ENCODE results near the gene PCGF5. TPM values are rescaled to one million over a fixed set of nuclear protein-coding genes. Genes with fewer than 3 reads are reported as not detected.

PCGF5 gene
- total and polyA plus RNA-seq, 4 donors: 18.9 to 55.5 (median 32.2) TPM

DNA sequence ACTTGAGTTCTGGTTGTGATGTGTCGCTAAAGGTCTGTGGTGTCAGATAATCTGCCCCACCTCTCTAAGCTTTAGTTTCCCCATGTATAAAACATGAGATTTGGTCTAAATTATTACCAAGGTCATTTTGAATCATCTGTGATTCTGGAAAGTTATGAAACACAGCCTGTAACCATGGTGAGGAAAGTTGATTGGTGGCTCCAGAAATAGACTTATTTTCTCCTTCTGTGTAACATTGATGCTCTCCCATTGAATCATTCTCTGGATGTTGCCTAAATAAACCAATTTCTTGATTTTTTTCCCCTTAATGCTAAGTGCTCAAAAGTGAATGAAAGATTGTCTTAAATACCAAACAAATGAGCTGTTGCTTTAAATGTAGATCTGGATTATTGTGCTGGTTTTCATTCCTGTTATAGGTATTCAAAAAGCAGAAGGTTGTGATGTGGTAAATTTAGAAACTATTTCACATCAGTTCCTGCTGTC lies 30.0 kb upstream of the PCGF5 start:
- no peak overlapping the region for H3K4me3 ChIP-seq (ENCODE audit: low read depth in 1 of 3, low read length in 3 of 3)
- TF ChIP-seq HNF4G (IDR thresholded peaks at IDR 0.05) (no peak), YY1 (IDR thresholded peaks at IDR 0.05) (no peak), NR2F2 (IDR thresholded peaks at IDR 0.05) (no peak), RAD21 (IDR thresholded peaks at IDR 0.05) (no peak), TAF1 (conservative IDR thresholded peaks at IDR 0.05) (no peak), RXRA (IDR thresholded peaks at IDR 0.05) (no peak), ATF3 (IDR thresholded peaks at IDR 0.05) (no peak), HNF4A (conservative IDR thresholded peaks at IDR 0.05) (no peak), EGR1 (IDR thresholded peaks at IDR 0.05; ENCODE audit: low read depth in 2 of 2) (no peak), FOXA1 (IDR thresholded peaks at IDR 0.05) (no peak)
- TF ChIP-seq, protein P1, sequence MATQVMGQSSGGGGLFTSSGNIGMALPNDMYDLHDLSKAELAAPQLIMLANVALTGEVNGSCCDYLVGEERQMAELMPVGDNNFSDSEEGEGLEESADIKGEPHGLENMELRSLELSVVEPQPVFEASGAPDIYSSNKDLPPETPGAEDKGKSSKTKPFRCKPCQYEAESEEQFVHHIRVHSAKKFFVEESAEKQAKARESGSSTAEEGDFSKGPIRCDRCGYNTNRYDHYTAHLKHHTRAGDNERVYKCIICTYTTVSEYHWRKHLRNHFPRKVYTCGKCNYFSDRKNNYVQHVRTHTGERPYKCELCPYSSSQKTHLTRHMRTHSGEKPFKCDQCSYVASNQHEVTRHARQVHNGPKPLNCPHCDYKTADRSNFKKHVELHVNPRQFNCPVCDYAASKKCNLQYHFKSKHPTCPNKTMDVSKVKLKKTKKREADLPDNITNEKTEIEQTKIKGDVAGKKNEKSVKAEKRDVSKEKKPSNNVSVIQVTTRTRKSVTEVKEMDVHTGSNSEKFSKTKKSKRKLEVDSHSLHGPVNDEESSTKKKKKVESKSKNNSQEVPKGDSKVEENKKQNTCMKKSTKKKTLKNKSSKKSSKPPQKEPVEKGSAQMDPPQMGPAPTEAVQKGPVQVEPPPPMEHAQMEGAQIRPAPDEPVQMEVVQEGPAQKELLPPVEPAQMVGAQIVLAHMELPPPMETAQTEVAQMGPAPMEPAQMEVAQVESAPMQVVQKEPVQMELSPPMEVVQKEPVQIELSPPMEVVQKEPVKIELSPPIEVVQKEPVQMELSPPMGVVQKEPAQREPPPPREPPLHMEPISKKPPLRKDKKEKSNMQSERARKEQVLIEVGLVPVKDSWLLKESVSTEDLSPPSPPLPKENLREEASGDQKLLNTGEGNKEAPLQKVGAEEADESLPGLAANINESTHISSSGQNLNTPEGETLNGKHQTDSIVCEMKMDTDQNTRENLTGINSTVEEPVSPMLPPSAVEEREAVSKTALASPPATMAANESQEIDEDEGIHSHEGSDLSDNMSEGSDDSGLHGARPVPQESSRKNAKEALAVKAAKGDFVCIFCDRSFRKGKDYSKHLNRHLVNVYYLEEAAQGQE (IDR thresholded peaks at IDR 0.05): no peak
- TF ChIP-seq, protein P2, sequence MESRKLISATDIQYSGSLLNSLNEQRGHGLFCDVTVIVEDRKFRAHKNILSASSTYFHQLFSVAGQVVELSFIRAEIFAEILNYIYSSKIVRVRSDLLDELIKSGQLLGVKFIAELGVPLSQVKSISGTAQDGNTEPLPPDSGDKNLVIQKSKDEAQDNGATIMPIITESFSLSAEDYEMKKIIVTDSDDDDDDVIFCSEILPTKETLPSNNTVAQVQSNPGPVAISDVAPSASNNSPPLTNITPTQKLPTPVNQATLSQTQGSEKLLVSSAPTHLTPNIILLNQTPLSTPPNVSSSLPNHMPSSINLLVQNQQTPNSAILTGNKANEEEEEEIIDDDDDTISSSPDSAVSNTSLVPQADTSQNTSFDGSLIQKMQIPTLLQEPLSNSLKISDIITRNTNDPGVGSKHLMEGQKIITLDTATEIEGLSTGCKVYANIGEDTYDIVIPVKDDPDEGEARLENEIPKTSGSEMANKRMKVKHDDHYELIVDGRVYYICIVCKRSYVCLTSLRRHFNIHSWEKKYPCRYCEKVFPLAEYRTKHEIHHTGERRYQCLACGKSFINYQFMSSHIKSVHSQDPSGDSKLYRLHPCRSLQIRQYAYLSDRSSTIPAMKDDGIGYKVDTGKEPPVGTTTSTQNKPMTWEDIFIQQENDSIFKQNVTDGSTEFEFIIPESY (IDR thresholded peaks at IDR 0.05): no peak
- TF ChIP-seq, protein P3, sequence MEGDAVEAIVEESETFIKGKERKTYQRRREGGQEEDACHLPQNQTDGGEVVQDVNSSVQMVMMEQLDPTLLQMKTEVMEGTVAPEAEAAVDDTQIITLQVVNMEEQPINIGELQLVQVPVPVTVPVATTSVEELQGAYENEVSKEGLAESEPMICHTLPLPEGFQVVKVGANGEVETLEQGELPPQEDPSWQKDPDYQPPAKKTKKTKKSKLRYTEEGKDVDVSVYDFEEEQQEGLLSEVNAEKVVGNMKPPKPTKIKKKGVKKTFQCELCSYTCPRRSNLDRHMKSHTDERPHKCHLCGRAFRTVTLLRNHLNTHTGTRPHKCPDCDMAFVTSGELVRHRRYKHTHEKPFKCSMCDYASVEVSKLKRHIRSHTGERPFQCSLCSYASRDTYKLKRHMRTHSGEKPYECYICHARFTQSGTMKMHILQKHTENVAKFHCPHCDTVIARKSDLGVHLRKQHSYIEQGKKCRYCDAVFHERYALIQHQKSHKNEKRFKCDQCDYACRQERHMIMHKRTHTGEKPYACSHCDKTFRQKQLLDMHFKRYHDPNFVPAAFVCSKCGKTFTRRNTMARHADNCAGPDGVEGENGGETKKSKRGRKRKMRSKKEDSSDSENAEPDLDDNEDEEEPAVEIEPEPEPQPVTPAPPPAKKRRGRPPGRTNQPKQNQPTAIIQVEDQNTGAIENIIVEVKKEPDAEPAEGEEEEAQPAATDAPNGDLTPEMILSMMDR (IDR thresholded peaks at IDR 0.05; ENCODE audit: low read depth, low read length, missing input control): no peak
- TF ChIP-seq, protein P4, sequence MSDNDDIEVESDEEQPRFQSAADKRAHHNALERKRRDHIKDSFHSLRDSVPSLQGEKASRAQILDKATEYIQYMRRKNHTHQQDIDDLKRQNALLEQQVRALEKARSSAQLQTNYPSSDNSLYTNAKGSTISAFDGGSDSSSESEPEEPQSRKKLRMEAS (IDR thresholded peaks at IDR 0.05): no peak
- no peak overlapping the region for H3K9ac ChIP-seq (ENCODE audit: low read depth in 1 of 2, low read length in 2 of 2)
- DNase-seq (ENCODE audit: low spot score): no peak
- H3K27me3 ChIP-seq (ENCODE audit: control insufficient read depth in 4 of 4, insufficient read depth in 4 of 4, low read length in 3 of 4): no peaks in the 10 kb centered on the region
- no peak overlapping the region for H3K27ac ChIP-seq (ENCODE audit: low read depth in 1 of 2, low read length in 2 of 2)
- no peaks in the 10 kb centered on the region for H3K9me3 ChIP-seq (ENCODE audit: control insufficient read depth in 4 of 4, low read length in 3 of 4)
- 96% methylated on average over 1 of the region's 1 CpG for WGBS
- H3K36me3 ChIP-seq (ENCODE audit: control insufficient read depth in 4 of 4, insufficient read depth in 3 of 4, low read depth in 1 of 4, low read length in 3 of 4): no peaks in the 10 kb centered on the region
- H3K4me1 ChIP-seq (ENCODE audit: control insufficient read depth in 4 of 4, insufficient read depth in 4 of 4, low read length in 3 of 4): peaks cover 0 to 10% (median 2%) of the 10 kb centered on the region in 4 donors

DNA sequence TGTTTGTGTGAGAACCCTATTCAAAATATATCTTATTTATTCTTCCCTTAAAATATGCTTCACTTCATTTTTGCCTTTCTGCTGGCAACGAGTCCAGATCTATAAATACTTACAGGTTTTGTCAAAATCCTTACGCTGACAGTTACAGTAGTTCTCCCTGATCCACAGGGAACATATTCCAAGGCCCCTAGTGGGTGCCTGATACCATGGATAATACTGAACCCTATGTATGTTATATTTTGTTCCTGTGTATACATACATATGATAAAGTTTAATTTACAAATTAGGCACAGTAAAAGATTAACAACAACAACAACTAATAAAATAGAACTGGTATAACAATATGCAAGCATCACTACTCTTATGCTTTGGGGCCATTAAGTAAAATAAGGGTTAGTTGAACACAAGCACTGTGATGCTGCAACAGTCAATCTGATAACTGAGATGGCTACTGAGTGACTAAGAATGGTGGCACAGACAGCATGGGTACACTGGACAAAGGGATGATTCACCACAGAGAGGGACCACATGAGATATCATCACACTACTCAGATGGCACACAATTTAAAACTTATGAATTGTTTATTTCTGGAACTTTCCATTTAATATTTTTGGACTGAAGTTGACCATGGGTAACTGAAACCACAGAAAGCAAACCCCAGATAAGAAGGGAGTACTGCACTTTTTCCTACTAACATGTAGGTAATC lies 29.4 kb upstream of the PCGF5 start:
- no peak overlapping the region for H3K27ac ChIP-seq (ENCODE audit: low read depth in 1 of 2, low read length in 2 of 2)

More for the DNA sequence above, 29.4 kb upstream of the PCGF5 start:
- TF ChIP-seq, protein P4 (IDR thresholded peaks at IDR 0.05): no peak
- TF ChIP-seq, protein P2 (IDR thresholded peaks at IDR 0.05): no peak
- TF ChIP-seq FOXA1 (IDR thresholded peaks at IDR 0.05) (no peak), FOXA2 (IDR thresholded peaks at IDR 0.05) (no peak), NR2F2 (IDR thresholded peaks at IDR 0.05) (no peak)
- TF ChIP-seq, protein P3 (IDR thresholded peaks at IDR 0.05; ENCODE audit: low read depth, low read length, missing input control): no peak
- no peaks in the 10 kb centered on the region for H3K27me3 ChIP-seq (ENCODE audit: control insufficient read depth in 4 of 4, insufficient read depth in 4 of 4, low read length in 3 of 4)
- H3K4me3 ChIP-seq (ENCODE audit: low read depth in 1 of 3, low read length in 3 of 3): no peak overlapping the region
- H3K36me3 ChIP-seq (ENCODE audit: control insufficient read depth in 4 of 4, insufficient read depth in 3 of 4, low read depth in 1 of 4, low read length in 3 of 4): no peaks in the 10 kb centered on the region
- no peak for DNase-seq (ENCODE audit: low spot score)
- H3K4me1 ChIP-seq (ENCODE audit: control insufficient read depth in 4 of 4, insufficient read depth in 4 of 4, low read length in 3 of 4): peaks cover 0 to 10% (median 2%) of the 10 kb centered on the region in 4 donors
- no peak overlapping the region for H3K9ac ChIP-seq (ENCODE audit: low read depth in 1 of 2, low read length in 2 of 2)
- 90% methylated on average over 2 of the region's 2 CpGs for WGBS
- H3K9me3 ChIP-seq (ENCODE audit: control insufficient read depth in 4 of 4, low read length in 3 of 4): no peaks in the 10 kb centered on the region

Measured in liver (tissue), 9 donors.